ENCODE results near the gene SLC25A38.
"Not testable (repeated sequence)": the region's sequence is repeated elsewhere in the genome, so short reads cannot be mapped to it uniquely, and the experiment has no call there.

DNA sequence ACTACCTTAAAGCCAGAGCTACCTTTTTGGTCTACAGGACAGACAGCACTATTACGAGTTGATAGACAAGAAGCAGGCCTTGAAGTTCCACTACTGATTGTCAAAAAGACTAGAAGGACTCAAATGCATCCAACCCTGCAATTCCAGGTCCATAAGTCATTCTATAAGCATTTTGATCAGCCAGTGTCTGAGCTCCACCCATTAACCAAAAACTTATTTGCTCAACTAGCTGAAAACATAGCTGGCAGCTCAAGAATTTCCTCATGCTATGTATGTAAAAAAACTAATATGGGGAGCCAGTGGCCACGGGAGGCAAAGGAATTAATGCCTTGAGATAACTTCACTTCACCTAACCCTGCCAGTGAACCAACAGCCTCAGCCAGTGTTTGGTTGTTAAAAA, 32.0 kb upstream of the SLC25A38 start:
- not testable (repeated sequence) for TF ChIP-seq EGR1 (IDR thresholded peaks at IDR 0.05; ENCODE audit: low read depth); POLR2AphosphoS5 (IDR thresholded peaks at IDR 0.05; ENCODE audit: low read depth, low read length); SP1 (IDR thresholded peaks at IDR 0.05; ENCODE audit: low read depth); POLR2A (IDR thresholded peaks at IDR 0.05; ENCODE audit: borderline replicate concordance, extremely low read depth, insufficient read depth, insufficient read length); ZNF274 (IDR thresholded peaks at IDR 0.05; ENCODE audit: low read depth, low read length); SRF (IDR thresholded peaks at IDR 0.05; ENCODE audit: low read depth); RAD21 (IDR thresholded peaks at IDR 0.05; ENCODE audit: low read depth); EZH2 (IDR thresholded peaks at IDR 0.05); JUND (IDR thresholded peaks at IDR 0.05); TCF7L2 (IDR thresholded peaks at IDR 0.05; ENCODE audit: borderline replicate concordance, extremely low read depth, insufficient read depth, insufficient read length)
- TF ChIP-seq, protein P1, sequence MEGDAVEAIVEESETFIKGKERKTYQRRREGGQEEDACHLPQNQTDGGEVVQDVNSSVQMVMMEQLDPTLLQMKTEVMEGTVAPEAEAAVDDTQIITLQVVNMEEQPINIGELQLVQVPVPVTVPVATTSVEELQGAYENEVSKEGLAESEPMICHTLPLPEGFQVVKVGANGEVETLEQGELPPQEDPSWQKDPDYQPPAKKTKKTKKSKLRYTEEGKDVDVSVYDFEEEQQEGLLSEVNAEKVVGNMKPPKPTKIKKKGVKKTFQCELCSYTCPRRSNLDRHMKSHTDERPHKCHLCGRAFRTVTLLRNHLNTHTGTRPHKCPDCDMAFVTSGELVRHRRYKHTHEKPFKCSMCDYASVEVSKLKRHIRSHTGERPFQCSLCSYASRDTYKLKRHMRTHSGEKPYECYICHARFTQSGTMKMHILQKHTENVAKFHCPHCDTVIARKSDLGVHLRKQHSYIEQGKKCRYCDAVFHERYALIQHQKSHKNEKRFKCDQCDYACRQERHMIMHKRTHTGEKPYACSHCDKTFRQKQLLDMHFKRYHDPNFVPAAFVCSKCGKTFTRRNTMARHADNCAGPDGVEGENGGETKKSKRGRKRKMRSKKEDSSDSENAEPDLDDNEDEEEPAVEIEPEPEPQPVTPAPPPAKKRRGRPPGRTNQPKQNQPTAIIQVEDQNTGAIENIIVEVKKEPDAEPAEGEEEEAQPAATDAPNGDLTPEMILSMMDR (IDR thresholded peaks at IDR 0.05 in 2 of 3, conservative IDR thresholded peaks at IDR 0.05 in 1 of 3; ENCODE audit: borderline replicate concordance in 1 of 3, insufficient read depth in 1 of 3, low read depth in 2 of 3, low read length in 2 of 3) = not testable (repeated sequence)
- TF ChIP-seq, protein P2, sequence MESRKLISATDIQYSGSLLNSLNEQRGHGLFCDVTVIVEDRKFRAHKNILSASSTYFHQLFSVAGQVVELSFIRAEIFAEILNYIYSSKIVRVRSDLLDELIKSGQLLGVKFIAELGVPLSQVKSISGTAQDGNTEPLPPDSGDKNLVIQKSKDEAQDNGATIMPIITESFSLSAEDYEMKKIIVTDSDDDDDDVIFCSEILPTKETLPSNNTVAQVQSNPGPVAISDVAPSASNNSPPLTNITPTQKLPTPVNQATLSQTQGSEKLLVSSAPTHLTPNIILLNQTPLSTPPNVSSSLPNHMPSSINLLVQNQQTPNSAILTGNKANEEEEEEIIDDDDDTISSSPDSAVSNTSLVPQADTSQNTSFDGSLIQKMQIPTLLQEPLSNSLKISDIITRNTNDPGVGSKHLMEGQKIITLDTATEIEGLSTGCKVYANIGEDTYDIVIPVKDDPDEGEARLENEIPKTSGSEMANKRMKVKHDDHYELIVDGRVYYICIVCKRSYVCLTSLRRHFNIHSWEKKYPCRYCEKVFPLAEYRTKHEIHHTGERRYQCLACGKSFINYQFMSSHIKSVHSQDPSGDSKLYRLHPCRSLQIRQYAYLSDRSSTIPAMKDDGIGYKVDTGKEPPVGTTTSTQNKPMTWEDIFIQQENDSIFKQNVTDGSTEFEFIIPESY (IDR thresholded peaks at IDR 0.05; ENCODE audit: extremely low read depth, insufficient replicate concordance, low read length) = not testable (repeated sequence)

All from HCT116 (cell line).